HepG2 (cell line): ENCODE measurements around the gene RAD17. TPM values are rescaled to one million over a fixed set of nuclear protein-coding genes. Genes with fewer than 3 reads are reported as not detected.

Experiments used
- DNMT1 ChIP-seq: sonication (generic); formaldehyde crosslinking; IDR thresholded peaks from 2 replicates; pipeline ENCODE4 v1.5.1; 2020; ENCODE audit warnings: mild to moderate bottlenecking, missing genetic modification reagents
- FOXO1 ChIP-seq: sonication (generic); formaldehyde crosslinking; IDR thresholded peaks from 2 replicates; pipeline ENCODE4 v1.4.0; 2020; ENCODE audit warnings: missing genetic modification reagents
- HOXA7 ChIP-seq: sonication (generic); formaldehyde crosslinking; IDR thresholded peaks from 2 replicates; pipeline ENCODE4 v1.8.1; 2022; ENCODE audit warnings: mild to moderate bottlenecking, missing genetic modification reagents, moderate library complexity
- HOXD1 ChIP-seq: sonication (generic); formaldehyde crosslinking; IDR thresholded peaks from 2 replicates; pipeline ENCODE4 v1.5.0; 2020; ENCODE audit warnings: missing genetic modification reagents
- JUND ChIP-seq: sonication (generic); formaldehyde crosslinking; IDR thresholded peaks from 2 replicates; pipeline ENCODE4 v1.8.0; 2022; ENCODE audit warnings: mild to moderate bottlenecking, missing genetic modification reagents
- KLF6 ChIP-seq: IDR thresholded peaks from 2 replicates; pipeline ENCODE4 v1.8.0; 2016; ENCODE audit warnings: missing biosample characterization, missing genetic modification reagents
- MLLT10 ChIP-seq: sonication (generic); formaldehyde crosslinking; IDR thresholded peaks from 2 replicates; pipeline ENCODE4 v1.4.0; 2020; ENCODE audit warnings: missing genetic modification reagents
- MZF1 ChIP-seq: sonication (generic); formaldehyde crosslinking; IDR thresholded peaks from 2 replicates; pipeline ENCODE4 v1.8.1; 2023; ENCODE audit warnings: mild to moderate bottlenecking, missing genetic modification reagents, borderline replicate concordance
- NFRKB ChIP-seq: fragments of 450-650 bp; IDR thresholded peaks from 2 replicates; pipeline ENCODE4 v1.6.1; 2017
- SP5 ChIP-seq: IDR thresholded peaks from 2 replicates; pipeline ENCODE4 v1.6.1; 2016; ENCODE audit warnings: low read depth, borderline replicate concordance
- ZBTB3 ChIP-seq: sonication (generic); formaldehyde crosslinking; IDR thresholded peaks from 2 replicates; pipeline ENCODE4 v1.4.0; 2020; ENCODE audit warnings: low read depth, mild to moderate bottlenecking, moderate library complexity, missing genetic modification reagents, borderline replicate concordance
- ZFP1 ChIP-seq: IDR thresholded peaks from 2 replicates; pipeline ENCODE4 v1.6.1; 2016
- ZFP36L1 ChIP-seq: sonication (generic); formaldehyde crosslinking; IDR thresholded peaks from 2 replicates; pipeline ENCODE4 v1.8.0; 2022; ENCODE audit warnings: mild to moderate bottlenecking, missing genetic modification reagents, moderate library complexity
- ZNF317 ChIP-seq: sonication (generic); formaldehyde crosslinking; IDR thresholded peaks from 2 replicates; pipeline ENCODE4 v1.5.0; 2020; ENCODE audit warnings: mild to moderate bottlenecking, missing genetic modification reagents
- ZNF367 ChIP-seq: sonication (generic); formaldehyde crosslinking; IDR thresholded peaks from 2 replicates; pipeline ENCODE4 v1.4.0; 2020; ENCODE audit warnings: missing genetic modification reagents, borderline replicate concordance
- ZNF773 ChIP-seq: sonication (generic); formaldehyde crosslinking; IDR thresholded peaks from 2 replicates; pipeline ENCODE4 v1.4.0; 2020; ENCODE audit warnings: missing genetic modification reagents, borderline replicate concordance
- ZNF883 ChIP-seq: sonication (generic); formaldehyde crosslinking; IDR thresholded peaks from 2 replicates; pipeline ENCODE4 v1.5.1; 2020; ENCODE audit warnings: mild to moderate bottlenecking, missing genetic modification reagents; ENCODE audit errors: not compliant biosample characterization
- polyA plus RNA-seq, 8 experiments: library from polyadenylated mRNA; depleted of rRNA in 3 of 8; stranded (reverse) in 7 of 8; unstranded in 1 of 8; fragments of >200 nt; fragmentation: Illumina TruSeq in 4 of 8; extraction: Trizol in 4 of 8; gene quantifications; 2 replicates each; pipeline versions ENCODE4 v1.2.1 to v1.2.3, GENCODE V29; 2011 to 2016; ENCODE audit warnings: low read depth in 4 of 8, missing spikeins in 1 of 8, mixed read lengths in 1 of 8; ENCODE audit not compliant: insufficient read depth in 1 of 8
- total RNA-seq, 5 experiments: library from RNA; depleted of rRNA; stranded (reverse); fragments of >200 nt; fragmentation: Illumina TruSeq; extraction: Trizol; gene quantifications; 2 replicates each; pipeline ENCODE4 v1.2.3, GENCODE V29; 2016; ENCODE audit warnings: low read depth in 1 of 5
- TF ChIP-seq, protein P1 (sequence below): sonication (generic); formaldehyde crosslinking; IDR thresholded peaks from 2 replicates; pipeline ENCODE4 v1.4.0; 2020; ENCODE audit warnings: mild to moderate bottlenecking, missing genetic modification reagents
- TF ChIP-seq, protein P2 (sequence below): sonication (generic); formaldehyde crosslinking; IDR thresholded peaks from 2 replicates; pipeline ENCODE4 v1.5.1; 2020; ENCODE audit warnings: mild to moderate bottlenecking, missing genetic modification reagents, moderate library complexity
- TF ChIP-seq, protein P3 (sequence below): sonication (generic); formaldehyde crosslinking; IDR thresholded peaks from 2 replicates; pipeline ENCODE4 v1.4.0; 2020; ENCODE audit warnings: low read depth, missing genetic modification reagents
- TF ChIP-seq, protein P4 (sequence below): sonication (generic); formaldehyde crosslinking; IDR thresholded peaks from 2 replicates; pipeline ENCODE4 v1.4.0; 2020; ENCODE audit warnings: missing genetic modification reagents

RAD17 gene
- total and polyA plus RNA-seq, 2 of the 13 experiments (the other 11 are each of a cell fraction or from before 2014, with no cell fraction given) = 24.0 to 25.9 TPM

DNA sequence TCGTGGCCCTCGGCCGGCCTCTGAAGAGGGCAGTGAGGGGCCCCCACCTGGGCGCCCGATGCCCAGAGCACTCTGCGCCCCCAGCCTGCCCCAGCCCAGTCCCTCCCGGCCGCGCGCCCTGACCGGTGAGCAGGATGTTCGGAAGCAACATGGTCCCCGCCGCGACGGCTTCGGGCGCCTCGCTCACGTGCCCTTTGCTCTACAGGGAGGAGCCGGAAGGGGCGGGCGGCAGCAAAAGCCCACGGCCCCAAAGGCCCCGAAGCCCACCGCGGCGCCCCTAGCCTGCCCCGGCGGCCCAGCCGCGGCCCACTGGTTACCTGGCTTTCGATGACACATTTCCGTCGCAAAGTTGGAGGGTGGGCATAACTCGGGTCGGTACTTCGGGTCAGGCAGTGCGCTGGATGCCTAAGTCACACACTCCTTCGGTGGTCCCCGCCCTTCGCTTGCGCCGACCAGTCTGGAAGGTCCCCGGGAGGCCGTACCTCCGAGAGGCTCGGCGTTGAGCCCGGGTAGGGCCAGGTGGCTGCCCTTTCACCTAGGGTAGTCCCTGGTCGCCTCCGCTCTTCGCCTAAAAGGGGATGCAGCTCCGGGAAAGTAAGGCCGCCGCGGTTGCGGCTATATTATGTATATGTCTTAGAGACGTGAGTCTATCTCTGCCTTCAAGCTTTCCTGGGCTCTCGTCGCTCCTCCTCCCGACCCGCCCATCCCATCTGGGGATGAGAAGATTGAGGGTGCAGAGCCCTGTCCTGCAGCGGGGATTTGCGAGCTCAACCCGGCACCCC, at the start of gene RAD17, which contains the start of the genes AK6 and TAF9 (continued):
- no peak for TF ChIP-seq JUND (CRISPR knock-in tag)
- no peak for TF ChIP-seq NFRKB
- TF ChIP-seq, protein P1, sequence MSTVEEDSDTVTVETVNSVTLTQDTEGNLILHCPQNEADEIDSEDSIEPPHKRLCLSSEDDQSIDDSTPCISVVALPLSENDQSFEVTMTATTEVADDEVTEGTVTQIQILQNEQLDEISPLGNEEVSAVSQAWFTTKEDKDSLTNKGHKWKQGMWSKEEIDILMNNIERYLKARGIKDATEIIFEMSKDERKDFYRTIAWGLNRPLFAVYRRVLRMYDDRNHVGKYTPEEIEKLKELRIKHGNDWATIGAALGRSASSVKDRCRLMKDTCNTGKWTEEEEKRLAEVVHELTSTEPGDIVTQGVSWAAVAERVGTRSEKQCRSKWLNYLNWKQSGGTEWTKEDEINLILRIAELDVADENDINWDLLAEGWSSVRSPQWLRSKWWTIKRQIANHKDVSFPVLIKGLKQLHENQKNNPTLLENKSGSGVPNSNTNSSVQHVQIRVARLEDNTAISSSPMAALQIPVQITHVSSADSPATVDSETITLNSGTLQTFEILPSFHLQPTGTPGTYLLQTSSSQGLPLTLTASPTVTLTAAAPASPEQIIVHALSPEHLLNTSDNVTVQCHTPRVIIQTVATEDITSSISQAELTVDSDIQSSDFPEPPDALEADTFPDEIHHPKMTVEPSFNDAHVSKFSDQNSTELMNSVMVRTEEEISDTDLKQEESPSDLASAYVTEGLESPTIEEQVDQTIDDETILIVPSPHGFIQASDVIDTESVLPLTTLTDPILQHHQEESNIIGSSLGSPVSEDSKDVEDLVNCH = 0 out of 2 replicates have a peak, but pooled peaks have one; percentile 78
- peak; percentile 82 for TF ChIP-seq HOXD1
- 0 out of 2 replicates have a peak, but pooled peaks have one; percentile 16 for TF ChIP-seq ZFP36L1
- no peak for TF ChIP-seq ZNF773
- no peak for TF ChIP-seq DNMT1 (CRISPR knock-in tag)
- 0 out of 2 replicates have a peak, but pooled peaks have one; percentile 24 for TF ChIP-seq HOXA7 (CRISPR knock-in tag)
- TF ChIP-seq MZF1 (CRISPR knock-in tag) = no peak
- no peak; the same call in none of the 2 replicates for TF ChIP-seq ZFP1 (CRISPR knock-in tag)
- TF ChIP-seq ZNF367 (CRISPR knock-in tag) = no peak
- TF ChIP-seq ZNF317 (CRISPR knock-in tag) = no peak
- TF ChIP-seq KLF6 (CRISPR knock-in tag) = peak; percentile 94; the same call in 1 of the 2 replicates
- TF ChIP-seq ZBTB3 (CRISPR knock-in tag) = peak; percentile 96
- no peak for TF ChIP-seq MLLT10 (CRISPR knock-in tag)
- no peak; the same call in 1 of the 2 replicates for TF ChIP-seq FOXO1
- peak; percentile 83 for TF ChIP-seq SP5 (CRISPR knock-in tag)
- TF ChIP-seq, protein P2, sequence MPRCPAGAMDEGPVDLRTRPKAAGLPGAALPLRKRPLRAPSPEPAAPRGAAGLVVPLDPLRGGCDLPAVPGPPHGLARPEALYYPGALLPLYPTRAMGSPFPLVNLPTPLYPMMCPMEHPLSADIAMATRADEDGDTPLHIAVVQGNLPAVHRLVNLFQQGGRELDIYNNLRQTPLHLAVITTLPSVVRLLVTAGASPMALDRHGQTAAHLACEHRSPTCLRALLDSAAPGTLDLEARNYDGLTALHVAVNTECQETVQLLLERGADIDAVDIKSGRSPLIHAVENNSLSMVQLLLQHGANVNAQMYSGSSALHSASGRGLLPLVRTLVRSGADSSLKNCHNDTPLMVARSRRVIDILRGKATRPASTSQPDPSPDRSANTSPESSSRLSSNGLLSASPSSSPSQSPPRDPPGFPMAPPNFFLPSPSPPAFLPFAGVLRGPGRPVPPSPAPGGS = peak; percentile 77; the same call in 1 of the 2 replicates
- TF ChIP-seq, protein P3, sequence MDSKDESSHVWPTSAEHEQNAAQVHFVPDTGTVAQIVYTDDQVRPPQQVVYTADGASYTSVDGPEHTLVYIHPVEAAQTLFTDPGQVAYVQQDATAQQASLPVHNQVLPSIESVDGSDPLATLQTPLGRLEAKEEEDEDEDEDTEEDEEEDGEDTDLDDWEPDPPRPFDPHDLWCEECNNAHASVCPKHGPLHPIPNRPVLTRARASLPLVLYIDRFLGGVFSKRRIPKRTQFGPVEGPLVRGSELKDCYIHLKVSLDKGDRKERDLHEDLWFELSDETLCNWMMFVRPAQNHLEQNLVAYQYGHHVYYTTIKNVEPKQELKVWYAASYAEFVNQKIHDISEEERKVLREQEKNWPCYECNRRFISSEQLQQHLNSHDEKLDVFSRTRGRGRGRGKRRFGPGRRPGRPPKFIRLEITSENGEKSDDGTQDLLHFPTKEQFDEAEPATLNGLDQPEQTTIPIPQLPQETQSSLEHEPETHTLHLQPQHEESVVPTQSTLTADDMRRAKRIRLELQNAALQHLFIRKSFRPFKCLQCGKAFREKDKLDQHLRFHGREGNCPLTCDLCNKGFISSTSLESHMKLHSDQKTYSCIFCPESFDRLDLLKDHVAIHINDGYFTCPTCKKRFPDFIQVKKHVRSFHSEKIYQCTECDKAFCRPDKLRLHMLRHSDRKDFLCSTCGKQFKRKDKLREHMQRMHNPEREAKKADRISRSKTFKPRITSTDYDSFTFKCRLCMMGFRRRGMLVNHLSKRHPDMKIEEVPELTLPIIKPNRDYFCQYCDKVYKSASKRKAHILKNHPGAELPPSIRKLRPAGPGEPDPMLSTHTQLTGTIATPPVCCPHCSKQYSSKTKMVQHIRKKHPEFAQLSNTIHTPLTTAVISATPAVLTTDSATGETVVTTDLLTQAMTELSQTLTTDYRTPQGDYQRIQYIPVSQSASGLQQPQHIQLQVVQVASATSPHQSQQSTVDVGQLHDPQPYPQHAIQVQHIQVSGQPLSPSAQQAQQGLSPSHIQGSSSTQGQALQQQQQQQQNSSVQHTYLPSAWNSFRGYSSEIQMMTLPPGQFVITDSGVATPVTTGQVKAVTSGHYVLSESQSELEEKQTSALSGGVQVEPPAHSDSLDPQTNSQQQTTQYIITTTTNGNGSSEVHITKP = no peak
- TF ChIP-seq ZNF883 (CRISPR knock-in tag) = peak; percentile 30
- TF ChIP-seq, protein P4, sequence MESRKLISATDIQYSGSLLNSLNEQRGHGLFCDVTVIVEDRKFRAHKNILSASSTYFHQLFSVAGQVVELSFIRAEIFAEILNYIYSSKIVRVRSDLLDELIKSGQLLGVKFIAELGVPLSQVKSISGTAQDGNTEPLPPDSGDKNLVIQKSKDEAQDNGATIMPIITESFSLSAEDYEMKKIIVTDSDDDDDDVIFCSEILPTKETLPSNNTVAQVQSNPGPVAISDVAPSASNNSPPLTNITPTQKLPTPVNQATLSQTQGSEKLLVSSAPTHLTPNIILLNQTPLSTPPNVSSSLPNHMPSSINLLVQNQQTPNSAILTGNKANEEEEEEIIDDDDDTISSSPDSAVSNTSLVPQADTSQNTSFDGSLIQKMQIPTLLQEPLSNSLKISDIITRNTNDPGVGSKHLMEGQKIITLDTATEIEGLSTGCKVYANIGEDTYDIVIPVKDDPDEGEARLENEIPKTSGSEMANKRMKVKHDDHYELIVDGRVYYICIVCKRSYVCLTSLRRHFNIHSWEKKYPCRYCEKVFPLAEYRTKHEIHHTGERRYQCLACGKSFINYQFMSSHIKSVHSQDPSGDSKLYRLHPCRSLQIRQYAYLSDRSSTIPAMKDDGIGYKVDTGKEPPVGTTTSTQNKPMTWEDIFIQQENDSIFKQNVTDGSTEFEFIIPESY = peak; percentile 24; the same call in 1 of the 2 replicates
